ENCODE results near the gene FAM219B.
A peak's percentile ranks its signal among the peaks of the same experiment; 100 is the strongest.

Gene FAM219B

DNA sequence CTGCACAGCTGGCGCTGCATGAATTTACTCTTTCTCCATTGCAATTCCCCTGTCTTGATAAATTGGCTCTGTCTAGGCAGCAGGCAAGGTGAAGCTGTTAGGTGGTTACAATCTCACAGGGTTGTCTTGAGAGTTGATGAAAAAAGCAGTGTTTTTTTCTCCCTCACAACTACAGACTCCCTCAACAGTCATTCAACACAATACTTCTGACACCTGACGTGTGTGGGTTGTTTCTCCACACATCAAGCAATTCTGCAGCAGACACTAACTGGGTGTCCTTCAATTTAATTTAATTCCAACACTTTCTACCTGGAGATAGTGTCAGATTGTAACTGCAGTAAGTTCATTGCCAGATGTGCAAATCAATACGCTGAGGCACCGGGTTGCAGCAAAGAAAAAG is 28.4 kb downstream of the FAM219B start:
- no peak for TF ChIP-seq FOXM1 (IDR thresholded peaks at IDR 0.05; ENCODE audit: borderline replicate concordance, low read depth)
- TF ChIP-seq, protein P1, sequence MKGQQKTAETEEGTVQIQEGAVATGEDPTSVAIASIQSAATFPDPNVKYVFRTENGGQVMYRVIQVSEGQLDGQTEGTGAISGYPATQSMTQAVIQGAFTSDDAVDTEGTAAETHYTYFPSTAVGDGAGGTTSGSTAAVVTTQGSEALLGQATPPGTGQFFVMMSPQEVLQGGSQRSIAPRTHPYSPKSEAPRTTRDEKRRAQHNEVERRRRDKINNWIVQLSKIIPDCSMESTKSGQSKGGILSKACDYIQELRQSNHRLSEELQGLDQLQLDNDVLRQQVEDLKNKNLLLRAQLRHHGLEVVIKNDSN (IDR thresholded peaks at IDR 0.05), result no peak
- no peak for TF ChIP-seq CEBPB (IDR thresholded peaks at IDR 0.05)
- no peak for TF ChIP-seq TEAD4 (IDR thresholded peaks at IDR 0.05)
- TF ChIP-seq TAF1 (IDR thresholded peaks at IDR 0.05; ENCODE audit: low read depth), result no peak
- no peak for TF ChIP-seq EGR1 (IDR thresholded peaks at IDR 0.05)

DNA sequence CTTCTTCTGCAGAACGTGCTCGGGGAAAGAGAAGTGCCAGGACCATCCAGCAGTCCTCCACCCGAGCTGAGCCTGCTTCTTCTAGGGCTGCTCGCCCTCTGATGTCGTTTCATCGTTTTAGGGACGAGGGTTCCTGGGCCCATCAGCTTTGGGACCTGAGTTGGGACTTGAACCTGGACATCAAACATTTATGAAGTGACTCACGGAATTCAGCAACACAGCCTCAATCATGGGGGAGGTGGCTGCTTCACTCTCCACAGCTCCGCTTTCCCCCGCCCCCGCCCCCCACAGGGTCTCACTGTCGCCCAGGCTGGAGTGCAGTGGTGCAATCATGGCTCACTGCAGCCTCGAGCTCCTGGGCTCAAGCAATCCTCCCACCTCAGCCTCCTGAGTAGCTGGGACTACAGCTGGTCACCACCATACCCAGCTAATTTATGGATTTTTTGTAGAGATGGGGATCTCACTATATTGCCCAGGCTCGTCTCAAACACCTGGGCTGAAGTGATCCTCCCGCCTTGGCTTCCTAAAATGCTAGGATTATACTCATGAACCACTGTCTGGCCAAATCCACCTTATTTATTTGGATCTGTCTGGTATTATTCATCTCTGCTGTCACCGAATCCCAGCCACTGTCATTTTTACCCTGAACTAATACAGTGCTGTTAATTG is 32.8 kb downstream of the FAM219B start:
- TF ChIP-seq FOXM1 (IDR thresholded peaks at IDR 0.05; ENCODE audit: borderline replicate concordance, low read depth) (no peak), CREB1 (IDR thresholded peaks at IDR 0.05; ENCODE audit: low read depth) (no peak), EP300 (IDR thresholded peaks at IDR 0.05; ENCODE audit: borderline replicate concordance) (no peak), RAD21 (IDR thresholded peaks at IDR 0.05; ENCODE audit: low read depth) (no peak), REST (IDR thresholded peaks at IDR 0.05; ENCODE audit: low read depth) (no peak), CEBPB (IDR thresholded peaks at IDR 0.05) (no peak), ZBTB7A (IDR thresholded peaks at IDR 0.05; ENCODE audit: low read depth) (no peak), TAF1 (IDR thresholded peaks at IDR 0.05; ENCODE audit: low read depth) (no peak), TEAD4 (IDR thresholded peaks at IDR 0.05) (no peak), NFIC (IDR thresholded peaks at IDR 0.05) (no peak), EGR1 (IDR thresholded peaks at IDR 0.05) (no peak), TCF12 (IDR thresholded peaks at IDR 0.05; ENCODE audit: low read depth) (no peak), YY1 (IDR thresholded peaks at IDR 0.05; ENCODE audit: low read depth) (no peak)
- TF ChIP-seq, protein P1 (IDR thresholded peaks at IDR 0.05), result no peak
- TF ChIP-seq, protein P2, sequence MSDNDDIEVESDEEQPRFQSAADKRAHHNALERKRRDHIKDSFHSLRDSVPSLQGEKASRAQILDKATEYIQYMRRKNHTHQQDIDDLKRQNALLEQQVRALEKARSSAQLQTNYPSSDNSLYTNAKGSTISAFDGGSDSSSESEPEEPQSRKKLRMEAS (IDR thresholded peaks at IDR 0.05), result no peak

DNA sequence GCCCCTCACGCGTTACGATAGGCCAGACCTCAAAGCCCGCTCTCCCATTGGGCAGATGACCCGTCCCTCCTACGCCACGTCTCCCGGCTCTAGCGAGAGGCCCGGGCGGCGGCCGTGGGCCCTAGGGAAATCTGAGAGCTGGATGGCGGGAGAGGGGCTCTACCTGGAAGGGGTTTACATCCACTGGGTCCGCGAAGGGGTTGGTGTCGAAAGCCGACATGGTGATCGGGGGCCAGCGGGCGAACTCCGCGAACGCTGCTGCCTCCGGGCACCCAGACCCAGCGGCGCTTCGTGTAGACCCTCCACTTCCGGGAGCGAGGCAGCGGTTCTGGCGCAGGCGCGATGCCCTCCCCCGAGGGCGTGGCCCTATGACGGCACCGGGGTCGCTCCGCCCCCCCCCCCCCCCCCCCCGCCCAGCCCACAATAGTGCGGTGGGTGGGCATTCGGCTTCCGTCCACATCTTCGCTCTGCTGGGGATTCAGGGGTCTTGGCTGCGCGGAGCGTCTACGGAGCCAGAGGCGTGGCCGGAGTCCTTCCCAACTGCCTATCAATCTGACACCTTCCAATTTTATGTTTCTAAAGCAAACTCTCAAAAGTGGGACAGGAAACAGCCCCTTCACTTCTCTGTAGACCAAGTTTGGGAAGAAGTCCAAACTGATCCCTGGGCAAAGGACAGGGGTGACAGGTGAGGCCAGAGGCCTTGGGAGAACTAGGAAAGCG is 33.5 kb downstream of the FAM219B start, which contains the start of gene SCAMP2:
SCAMP2 (minus strand) TSS at position 330 of the 720 bp plus-strand sequence; CDS start at position 220, 110 bp downstream.
- TF ChIP-seq RAD21 (IDR thresholded peaks at IDR 0.05; ENCODE audit: low read depth) (no peak), REST (IDR thresholded peaks at IDR 0.05; ENCODE audit: low read depth) (no peak), TEAD4 (IDR thresholded peaks at IDR 0.05) (no peak), ZBTB7A (IDR thresholded peaks at IDR 0.05; ENCODE audit: low read depth) (0 out of 2 replicates have a peak, but pooled peaks have one; percentile 61), YY1 (IDR thresholded peaks at IDR 0.05; ENCODE audit: low read depth) (no peak), EGR1 (IDR thresholded peaks at IDR 0.05) (peak; percentile 9; the same call in 1 of the 2 replicates), TCF12 (IDR thresholded peaks at IDR 0.05; ENCODE audit: low read depth) (peak; percentile 66; the same call in 1 of the 2 replicates), TAF1 (IDR thresholded peaks at IDR 0.05; ENCODE audit: low read depth) (peak; percentile 80), CREB1 (IDR thresholded peaks at IDR 0.05; ENCODE audit: low read depth) (peak; percentile 60), NFIC (IDR thresholded peaks at IDR 0.05) (no peak)
- TF ChIP-seq, protein P2 (IDR thresholded peaks at IDR 0.05), result peak; percentile 75; the same call in 1 of the 2 replicates

DNA sequence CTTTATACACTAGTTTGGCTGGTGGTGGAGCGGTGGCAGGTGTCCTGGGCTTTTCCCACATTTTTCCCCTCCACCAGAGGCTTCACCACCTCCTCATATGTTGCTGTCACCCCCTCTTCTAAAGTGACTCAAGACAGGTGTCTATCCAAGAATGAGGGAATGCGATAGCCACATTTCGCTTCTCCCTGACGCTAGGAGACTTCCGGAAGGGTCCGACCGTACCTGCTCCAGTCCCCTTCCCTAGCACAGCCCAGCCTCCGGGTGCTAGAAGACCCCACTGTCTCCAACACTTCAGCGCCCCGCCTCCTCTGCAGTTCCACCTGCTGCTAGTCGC is 34.0 kb downstream of the FAM219B start:
- TF ChIP-seq, protein P1 (IDR thresholded peaks at IDR 0.05), result no peak
- TF ChIP-seq EP300 (IDR thresholded peaks at IDR 0.05; ENCODE audit: borderline replicate concordance) (no peak), CEBPB (IDR thresholded peaks at IDR 0.05) (no peak), EGR1 (IDR thresholded peaks at IDR 0.05) (no peak), TCF12 (IDR thresholded peaks at IDR 0.05; ENCODE audit: low read depth) (no peak), REST (IDR thresholded peaks at IDR 0.05; ENCODE audit: low read depth) (no peak), TEAD4 (IDR thresholded peaks at IDR 0.05) (no peak), CREB1 (IDR thresholded peaks at IDR 0.05; ENCODE audit: low read depth) (no peak), YY1 (IDR thresholded peaks at IDR 0.05; ENCODE audit: low read depth) (no peak), FOXM1 (IDR thresholded peaks at IDR 0.05; ENCODE audit: borderline replicate concordance, low read depth) (no peak), NFIC (IDR thresholded peaks at IDR 0.05) (no peak), RAD21 (IDR thresholded peaks at IDR 0.05; ENCODE audit: low read depth) (no peak), ZBTB7A (IDR thresholded peaks at IDR 0.05; ENCODE audit: low read depth) (no peak; the same call in 1 of the 2 replicates), TAF1 (IDR thresholded peaks at IDR 0.05; ENCODE audit: low read depth) (no peak)
- TF ChIP-seq, protein P2 (IDR thresholded peaks at IDR 0.05), result no peak; the same call in 1 of the 2 replicates
